ENCODE data around the gene JMJD8. TPM values are rescaled to one million over a fixed set of nuclear protein-coding genes. Genes with fewer than 3 reads are reported as not detected.

JMJD8 gene
- total RNA-seq, 1 donor from 2014 or later, result 47.0 TPM

- peak overlapping the region; percentile 35 for H3K27ac Mint-ChIP-seq
- intact Hi-C loops (cut with micrococcal nuclease), result loop anchor here (1.0 kb wide), 1 partner anchor 12 kb away; the partner anchor contains the start of gene RHOT2
- no peak for TF ChIP-seq CTCF (IDR thresholded peaks at IDR 0.05)
- peak overlapping the region; percentile 87 for H3K4me3 Mint-ChIP-seq
- ChIA-PET CTCF (no interaction called here), POLR2A (interaction anchor here (0.8 to 4.5 kb wide), 7 partner anchors 9 to 741 kb away, joined by 4 to 41 read pairs (median 10); partner anchors contain the start of genes CHTF18, METTL26, RHOT2 and RPUSD1)
- H3K27me3 Mint-ChIP-seq, result peaks cover 4% of the 10 kb centered on the region
- H3K36me3 Mint-ChIP-seq (ENCODE audit: low read depth), result peaks cover 25% of the 10 kb centered on the region
- no peaks in the 10 kb centered on the region for H3K9me3 Mint-ChIP-seq
- DNase-seq (no peak), ATAC-seq (ENCODE audit: low read depth) (no peak)
- peaks cover 38% of the 10 kb centered on the region for H3K4me1 Mint-ChIP-seq
Observed at GRCh38 chr16:680625-680945, 3.5 kb downstream of the JMJD8 start.

GRCh38 chr16:679814-680624, 4.1 kb downstream of the JMJD8 start, which contains the start of gene STUB1:
Gene STUB1 (plus strand): TSS chr16:680410. CDS start chr16:680526, 116 bp downstream.
- H3K4me1 Mint-ChIP-seq, result peaks cover 42% of the 10 kb centered on the region
- ATAC-seq (ENCODE audit: low read depth) (peak; percentile 72), DNase-seq (peak; percentile 88)
- ChIA-PET CTCF (no interaction called here), POLR2A (interaction anchor here (0.8 to 4.5 kb wide), 8 partner anchors 10 to 741 kb away, joined by 3 to 41 read pairs (median 8); partner anchors contain the start of genes CHTF18, DECR2, METTL26 and RHOT2)
- no peaks in the 10 kb centered on the region for H3K9me3 Mint-ChIP-seq
- no peak for TF ChIP-seq CTCF (IDR thresholded peaks at IDR 0.05)
- H3K4me3 Mint-ChIP-seq, result peak within 1 kb of the TSS; percentile 87
- intact Hi-C loops (cut with micrococcal nuclease), result loop anchor here (1.0 to 2.0 kb wide), 2 partner anchors 12 to 19 kb away; partner anchors contain the start of gene RHOT2
- peak within 1 kb of the TSS; percentile 86 for H3K27ac Mint-ChIP-seq
- peaks cover 6% of the 10 kb centered on the region for H3K27me3 Mint-ChIP-seq
- peaks cover 25% of the 10 kb centered on the region for H3K36me3 Mint-ChIP-seq (ENCODE audit: low read depth)

GRCh38 chr16:678858-679813, 5.0 kb downstream of the JMJD8 start:
- Mint-ChIP-seq H3K27me3 (peaks cover 9% of the 10 kb centered on the region), H3K9me3 (no peaks in the 10 kb centered on the region), H3K27ac (no peak overlapping the region), H3K36me3 (ENCODE audit: low read depth) (peaks cover 24% of the 10 kb centered on the region), H3K4me3 (peak overlapping the region; percentile 84), H3K4me1 (peaks cover 41% of the 10 kb centered on the region)
- ChIA-PET CTCF (interaction anchor here (1.2 kb wide), 1 partner anchor 11 kb away, joined by 3 read pairs; the partner anchor contains the start of gene RHOT2), POLR2A (interaction anchor here (1.0 to 4.5 kb wide), 3 partner anchors 10 to 277 kb away, joined by 3 to 41 read pairs (median 31); partner anchors contain the start of genes DECR2, RHOT2 and WDR24)
- TF ChIP-seq CTCF (IDR thresholded peaks at IDR 0.05), result no peak
- intact Hi-C loops (cut with micrococcal nuclease), result loop anchor here (2.0 kb wide), 1 partner anchor 18 kb away; no protein-coding TSS in a partner anchor
- DNase-seq (no peak), ATAC-seq (ENCODE audit: low read depth) (peak; percentile 5)

GRCh38 chr16:678209-678857, 5.8 kb downstream of the JMJD8 start:
- H3K4me1 Mint-ChIP-seq, result peaks cover 39% of the 10 kb centered on the region
- H3K27ac Mint-ChIP-seq, result no peak overlapping the region
- POLR2A ChIA-PET, result interaction anchor here (3.9 to 4.5 kb wide), 2 partner anchors 9 to 12 kb away, joined by 31 to 41 read pairs; partner anchors contain the start of genes RHOT2 and WDR24
- DNase-seq, result no peak
- no peak for ATAC-seq (ENCODE audit: low read depth)
- H3K4me3 Mint-ChIP-seq, result no peak overlapping the region
- intact Hi-C loops (cut with micrococcal nuclease), result loop anchor here (2.0 kb wide), 1 partner anchor 18 kb away; no protein-coding TSS in a partner anchor
- peaks cover 25% of the 10 kb centered on the region for H3K36me3 Mint-ChIP-seq (ENCODE audit: low read depth)
- H3K27me3 Mint-ChIP-seq, result peaks cover 9% of the 10 kb centered on the region
- no peaks in the 10 kb centered on the region for H3K9me3 Mint-ChIP-seq
- no peak for TF ChIP-seq CTCF (IDR thresholded peaks at IDR 0.05)
- CTCF ChIA-PET, result interaction anchor here (1.2 kb wide), 1 partner anchor 11 kb away, joined by 3 read pairs; the partner anchor contains the start of gene RHOT2

Data from activated B cell treated with CpG ODN at 0.5 μM for 24 hours (primary cell).